SK-N-SH (cell line): ENCODE results near the gene SPEM1.
"Not testable (repeated sequence)": the region's sequence is repeated elsewhere in the genome, so short reads cannot be mapped to it uniquely, and the experiment has no call there.

Source experiments
- CTCF ChIP-seq: fragments of 200-600 bp; sonication (generic); IDR thresholded peaks from 2 replicates; pipeline ENCODE4 v1.6.1; 2017; ENCODE audit warnings: antibody characterized with exemption, mild to moderate bottlenecking, moderate library complexity
- EP300 ChIP-seq, 2 experiments: IDR thresholded peaks; 2 replicates each; pipeline versions ENCODE4 v1.4.0 to v1.6.1; 2012; ENCODE audit warnings: borderline replicate concordance in 1 of 2, low read depth in 1 of 2, low read length in 1 of 2
- FOXM1 ChIP-seq: IDR thresholded peaks from 2 replicates; pipeline ENCODE4 v1.4.0; 2012; ENCODE audit warnings: low read depth, mild to moderate bottlenecking

GRCh38 chr17:7469843-7470242 lies 49.7 kb downstream of the SPEM1 start:
- not testable (repeated sequence) for TF ChIP-seq FOXM1; CTCF; EP300 (IDR thresholded peaks at IDR 0.05; ENCODE audit: borderline replicate concordance in 1 of 2, low read depth in 1 of 2, low read length in 1 of 2)
